ENCODE data around the gene ZNF35. TPM values are rescaled to one million over a fixed set of nuclear protein-coding genes. Genes with fewer than 3 reads are reported as not detected.

Gene ZNF35
- total and polyA plus RNA-seq, 10 of the 15 experiments (the other 5 are each of a cell fraction or from before 2014, with no cell fraction given): 9.3 to 21.1 (median 13.4) TPM

DNA sequence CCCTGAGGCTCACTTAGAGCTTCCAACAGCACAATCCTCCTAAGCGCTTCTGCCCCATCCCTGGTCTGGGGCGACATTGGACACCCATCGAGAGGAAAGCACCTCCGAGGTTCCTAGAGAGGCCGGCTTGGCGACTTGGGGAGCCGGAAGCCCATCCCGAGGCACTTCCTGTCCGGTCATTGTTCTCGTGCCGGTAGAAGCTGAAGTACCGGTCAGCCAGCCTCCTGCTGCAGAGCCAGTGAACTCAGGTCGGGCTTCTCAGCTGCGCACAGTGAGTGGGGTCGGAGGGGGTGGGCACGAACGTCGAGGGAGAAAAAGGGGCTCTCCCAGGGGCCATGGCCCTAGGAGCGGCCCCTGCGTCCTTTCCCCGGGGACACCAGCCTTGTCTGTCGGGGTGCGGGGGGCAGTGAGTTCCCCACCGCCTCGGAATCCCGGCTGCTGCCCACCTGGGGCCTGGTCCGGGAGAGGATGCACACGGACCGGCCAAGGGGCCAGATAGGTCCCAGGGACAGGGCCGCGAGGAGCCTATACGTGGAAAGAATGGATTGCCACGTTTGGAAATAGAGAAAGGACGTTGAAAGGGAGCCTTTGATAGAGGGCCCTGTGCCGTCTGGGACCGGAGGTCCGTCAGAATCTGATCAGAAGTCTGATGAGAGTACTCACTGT lies at the start of gene ZNF35 (continued):
- TF ChIP-seq HDAC6 (IDR thresholded peaks at IDR 0.05; ENCODE audit: unreplicated experiment) (no peak), BMI1 (IDR thresholded peaks at IDR 0.05; ENCODE audit: borderline replicate concordance) (no peak), ZSCAN29 (IDR thresholded peaks at IDR 0.05) (no peak), ZBTB11 (CRISPR knock-in tag; IDR thresholded peaks at IDR 0.05) (peak; percentile 68; the same call in 1 of the 2 replicates), STAT1 (conservative IDR thresholded peaks at IDR 0.05) (no peak), TCF12 (IDR thresholded peaks at IDR 0.05; ENCODE audit: low read depth, low read length) (0 out of 2 replicates have a peak, but pooled peaks have one; percentile 7), BCL11A (IDR thresholded peaks at IDR 0.05; ENCODE audit: low read depth, low read length) (no peak), KAT2A (conservative IDR thresholded peaks at IDR 0.05; ENCODE audit: control insufficient read depth, low read depth, low read length) (no peak), RAD51 (IDR thresholded peaks at IDR 0.05) (no peak), ATF3 (IDR thresholded peaks at IDR 0.05; ENCODE audit: borderline replicate concordance, extremely low read depth, low read depth, low read length) (no peak), MXI1 (IDR thresholded peaks at IDR 0.05; ENCODE audit: low read depth, low read length) (peak; percentile 50; the same call in 1 of the 2 replicates), ZZZ3 (IDR thresholded peaks at IDR 0.05; ENCODE audit: control insufficient read depth, insufficient read length, low read depth) (no peak), EED (IDR thresholded peaks at IDR 0.05; ENCODE audit: low read depth) (no peak; the same call in 1 of the 2 replicates), MTA2 (IDR thresholded peaks at IDR 0.05; ENCODE audit: low read depth) (no peak), TCF3 (IDR thresholded peaks at IDR 0.05; ENCODE audit: borderline replicate concordance, insufficient read depth, low read depth, low read length) (peak; percentile 33; the same call in 1 of the 2 replicates), ESRRA (IDR thresholded peaks at IDR 0.05; ENCODE audit: low read length) (peak; percentile 41; the same call in 1 of the 2 replicates), ASH2L (IDR thresholded peaks at IDR 0.05; ENCODE audit: borderline replicate concordance, low read depth) (no peak), MEF2B (IDR thresholded peaks at IDR 0.05; ENCODE audit: partially characterized antibody, poor library complexity, severe bottlenecking) (peak; percentile 27)
- TF ChIP-seq, protein P1, sequence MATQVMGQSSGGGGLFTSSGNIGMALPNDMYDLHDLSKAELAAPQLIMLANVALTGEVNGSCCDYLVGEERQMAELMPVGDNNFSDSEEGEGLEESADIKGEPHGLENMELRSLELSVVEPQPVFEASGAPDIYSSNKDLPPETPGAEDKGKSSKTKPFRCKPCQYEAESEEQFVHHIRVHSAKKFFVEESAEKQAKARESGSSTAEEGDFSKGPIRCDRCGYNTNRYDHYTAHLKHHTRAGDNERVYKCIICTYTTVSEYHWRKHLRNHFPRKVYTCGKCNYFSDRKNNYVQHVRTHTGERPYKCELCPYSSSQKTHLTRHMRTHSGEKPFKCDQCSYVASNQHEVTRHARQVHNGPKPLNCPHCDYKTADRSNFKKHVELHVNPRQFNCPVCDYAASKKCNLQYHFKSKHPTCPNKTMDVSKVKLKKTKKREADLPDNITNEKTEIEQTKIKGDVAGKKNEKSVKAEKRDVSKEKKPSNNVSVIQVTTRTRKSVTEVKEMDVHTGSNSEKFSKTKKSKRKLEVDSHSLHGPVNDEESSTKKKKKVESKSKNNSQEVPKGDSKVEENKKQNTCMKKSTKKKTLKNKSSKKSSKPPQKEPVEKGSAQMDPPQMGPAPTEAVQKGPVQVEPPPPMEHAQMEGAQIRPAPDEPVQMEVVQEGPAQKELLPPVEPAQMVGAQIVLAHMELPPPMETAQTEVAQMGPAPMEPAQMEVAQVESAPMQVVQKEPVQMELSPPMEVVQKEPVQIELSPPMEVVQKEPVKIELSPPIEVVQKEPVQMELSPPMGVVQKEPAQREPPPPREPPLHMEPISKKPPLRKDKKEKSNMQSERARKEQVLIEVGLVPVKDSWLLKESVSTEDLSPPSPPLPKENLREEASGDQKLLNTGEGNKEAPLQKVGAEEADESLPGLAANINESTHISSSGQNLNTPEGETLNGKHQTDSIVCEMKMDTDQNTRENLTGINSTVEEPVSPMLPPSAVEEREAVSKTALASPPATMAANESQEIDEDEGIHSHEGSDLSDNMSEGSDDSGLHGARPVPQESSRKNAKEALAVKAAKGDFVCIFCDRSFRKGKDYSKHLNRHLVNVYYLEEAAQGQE (IDR thresholded peaks at IDR 0.05; ENCODE audit: low read depth, low read length): no peak
- TF ChIP-seq, protein P2, sequence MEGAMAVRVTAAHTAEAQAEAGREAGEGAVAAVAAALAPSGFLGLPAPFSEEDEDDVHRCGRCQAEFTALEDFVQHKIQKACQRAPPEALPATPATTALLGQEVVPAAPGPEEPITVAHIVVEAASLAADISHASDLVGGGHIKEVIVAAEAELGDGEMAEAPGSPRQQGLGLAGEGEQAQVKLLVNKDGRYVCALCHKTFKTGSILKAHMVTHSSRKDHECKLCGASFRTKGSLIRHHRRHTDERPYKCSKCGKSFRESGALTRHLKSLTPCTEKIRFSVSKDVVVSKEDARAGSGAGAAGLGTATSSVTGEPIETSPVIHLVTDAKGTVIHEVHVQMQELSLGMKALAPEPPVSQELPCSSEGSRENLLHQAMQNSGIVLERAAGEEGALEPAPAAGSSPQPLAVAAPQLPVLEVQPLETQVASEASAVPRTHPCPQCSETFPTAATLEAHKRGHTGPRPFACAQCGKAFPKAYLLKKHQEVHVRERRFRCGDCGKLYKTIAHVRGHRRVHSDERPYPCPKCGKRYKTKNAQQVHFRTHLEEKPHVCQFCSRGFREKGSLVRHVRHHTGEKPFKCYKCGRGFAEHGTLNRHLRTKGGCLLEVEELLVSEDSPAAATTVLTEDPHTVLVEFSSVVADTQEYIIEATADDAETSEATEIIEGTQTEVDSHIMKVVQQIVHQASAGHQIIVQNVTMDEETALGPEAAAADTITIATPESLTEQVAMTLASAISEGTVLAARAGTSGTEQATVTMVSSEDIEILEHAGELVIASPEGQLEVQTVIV (IDR thresholded peaks at IDR 0.05; ENCODE audit: borderline replicate concordance, partially characterized antibody): no peak
